ENCODE data around the gene DZANK1. TPM values are rescaled to one million over a fixed set of nuclear protein-coding genes. Genes with fewer than 3 reads are reported as not detected.

DZANK1 gene
- total and polyA plus RNA-seq, 2 donors (not counting 3 experiments of a cell fraction or from before 2014, with no cell fraction given), result 1.1 to 1.8 TPM

GRCh38 chr20:18416486-18416885, 50.3 kb downstream of the DZANK1 start:
- BruUV-seq (replicated peaks), result no TSS peak
- Histone ChIP-seq H3K79me2 (ENCODE audit: control insufficient read depth, insufficient read depth, low read length) (no peaks in the 10 kb centered on the region), H3K36me3 (ENCODE audit: control insufficient read depth in 2 of 2, extremely low read depth in 1 of 2, insufficient read depth in 2 of 2, low read length in 2 of 2) (no peaks in the 10 kb centered on the region), H3K4me2 (ENCODE audit: insufficient read depth, low read length) (no peak overlapping the region), H3K9me3 (replicated peaks; ENCODE audit: control insufficient read depth, insufficient read depth, low read length) (no peaks in the 10 kb centered on the region), H4K20me1 (replicated peaks; ENCODE audit: control insufficient read depth, extremely low read depth, insufficient read depth, low read length) (no peaks in the 10 kb centered on the region), H3K9me1 (replicated peaks; ENCODE audit: control insufficient read depth, extremely low read depth, insufficient read depth, low read length) (no peaks in the 10 kb centered on the region), H2AFZ (ENCODE audit: low read depth, low read length) (no peak overlapping the region), H3K9ac (replicated peaks; ENCODE audit: extremely low read depth, insufficient read depth, low read length) (no peak overlapping the region), H3K27ac (ENCODE audit: insufficient read depth, low read depth, low read length) (no peak overlapping the region), H3K27me3 (ENCODE audit: control insufficient read depth in 2 of 2, insufficient read depth in 2 of 2, low read length in 2 of 2) (peaks cover 0 to 2% of the 10 kb centered on the region in 2 experiments), H3K4me3 (replicated peaks in 1 of 3; ENCODE audit: insufficient read depth in 1 of 3, low read depth in 1 of 3, low read length in 3 of 3) (no peak overlapping the region), H3K4me1 (ENCODE audit: control insufficient read depth, extremely low read depth, insufficient read depth, low read length) (no peaks in the 10 kb centered on the region)
- POLR2A ChIA-PET, result no interaction called here
- FAIRE-seq, result no peak
- intact Hi-C loops (cut with micrococcal nuclease) (no loop called here), dilution Hi-C loops (cut with MboI; ENCODE audit: extremely low pct_ligation_motif_present, low sequenced_read_pairs) (no loop called here)
- DNase-seq (ENCODE audit: low read depth, low spot score), result no peak
- CTCF ChIA-PET, result no interaction called here
- TF ChIP-seq FOS (IDR thresholded peaks at IDR 0.05; ENCODE audit: borderline replicate concordance, insufficient read depth, low read length), result no peak
- TF ChIP-seq POLR2A (IDR thresholded peaks at IDR 0.05; ENCODE audit: low read depth, low read length), result no peak
- no peak for TF ChIP-seq GATA2 (IDR thresholded peaks at IDR 0.05; ENCODE audit: insufficient read depth, insufficient read length, low read depth, low read length)
- TF ChIP-seq MAX (IDR thresholded peaks at IDR 0.05; ENCODE audit: insufficient read depth, insufficient read length), result no peak
- TF ChIP-seq MYC (IDR thresholded peaks at IDR 0.05; ENCODE audit: low read depth, low read length), result no peak
- TF ChIP-seq CTCF (IDR thresholded peaks at IDR 0.05; ENCODE audit: extremely low read depth in 1 of 2, insufficient read depth in 1 of 2, low read depth in 1 of 2, low read length in 2 of 2), result no peak
- no peak for TF ChIP-seq JUN (IDR thresholded peaks at IDR 0.05; ENCODE audit: borderline replicate concordance, insufficient read depth, insufficient read length, low read depth)
- TF ChIP-seq POLR2AphosphoS5 (IDR thresholded peaks at IDR 0.05; ENCODE audit: insufficient read depth, low read depth, low read length), result no peak
- TF ChIP-seq EZH2 (IDR thresholded peaks at IDR 0.05; ENCODE audit: borderline replicate concordance, low read depth, low read length, severe bottlenecking), result no peak
